GM18909 (cell line): ENCODE data around the gene CCDC61.

ENCODE experiments used
- ATAC-seq: cut with Tn5 transposase; IDR thresholded peaks from one replicate; pipeline ENCODE4 v1.9.1; 2021; ENCODE audit warnings: mild to moderate bottlenecking; ENCODE audit not compliant: unreplicated experiment, poor library complexity

Gene CCDC61

GRCh38 chr19:46035986-46036743, 40.9 kb downstream of the CCDC61 start:
- no peak for ATAC-seq

GRCh38 chr19:46036744-46037128, 41.5 kb downstream of the CCDC61 start:
- ATAC-seq, result no peak

DNA sequence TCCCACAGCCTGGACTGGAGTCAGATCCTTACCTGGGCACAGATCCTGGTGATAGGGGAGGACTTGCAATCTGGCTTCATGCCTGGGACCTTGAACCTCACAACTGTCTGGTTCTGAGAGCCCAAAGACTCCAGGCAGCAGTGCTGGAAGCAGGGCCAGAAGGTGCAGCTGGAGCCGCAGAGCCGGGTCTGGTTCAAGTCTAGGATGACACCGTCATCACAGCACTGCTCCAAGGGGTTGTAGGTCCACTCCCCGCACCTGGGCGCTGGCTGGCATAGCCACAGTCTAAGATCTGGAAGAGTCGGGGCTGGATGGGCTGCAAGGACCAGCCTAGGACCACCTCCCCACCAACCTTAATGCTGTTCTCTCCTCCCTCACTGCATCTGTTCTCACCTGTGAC, 44.9 kb downstream of the CCDC61 start:
- ATAC-seq, result no peak

DNA sequence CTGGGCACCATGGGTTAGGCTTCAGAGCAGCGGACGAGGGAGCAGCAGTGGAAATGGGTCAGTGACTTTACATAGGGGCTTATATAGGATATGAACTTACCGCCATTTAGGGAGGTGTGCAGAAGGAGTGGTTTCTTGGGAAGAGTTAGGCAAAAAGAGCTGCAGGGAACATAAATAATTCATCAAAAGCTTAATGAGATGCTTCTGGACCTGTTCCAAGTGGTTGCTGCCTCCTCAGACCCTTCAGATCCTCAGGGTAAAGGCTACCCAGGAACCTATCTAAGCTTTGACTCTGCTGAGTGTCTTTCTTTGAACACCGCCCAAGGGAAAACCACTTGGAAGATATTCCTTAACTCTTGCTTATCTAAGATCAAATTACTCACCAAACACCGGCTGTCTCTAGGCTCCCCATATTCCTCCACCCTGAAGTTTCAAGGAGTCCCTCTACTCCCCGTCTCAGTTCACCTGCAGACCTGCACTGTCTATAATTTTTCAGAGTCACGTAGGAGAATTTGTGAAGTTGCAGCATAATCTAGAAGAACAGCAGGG, 45.8 kb downstream of the CCDC61 start, which contains the start of gene IGFL4:
Gene IGFL4 (minus strand): TSS at position 51 of the 549 bp plus-strand sequence. CDS start 40 bp downstream, at position 11.
- ATAC-seq, result no peak

GRCh38 chr19:46042252-46042883, 47.1 kb downstream of the CCDC61 start:
- ATAC-seq, result no peak

DNA sequence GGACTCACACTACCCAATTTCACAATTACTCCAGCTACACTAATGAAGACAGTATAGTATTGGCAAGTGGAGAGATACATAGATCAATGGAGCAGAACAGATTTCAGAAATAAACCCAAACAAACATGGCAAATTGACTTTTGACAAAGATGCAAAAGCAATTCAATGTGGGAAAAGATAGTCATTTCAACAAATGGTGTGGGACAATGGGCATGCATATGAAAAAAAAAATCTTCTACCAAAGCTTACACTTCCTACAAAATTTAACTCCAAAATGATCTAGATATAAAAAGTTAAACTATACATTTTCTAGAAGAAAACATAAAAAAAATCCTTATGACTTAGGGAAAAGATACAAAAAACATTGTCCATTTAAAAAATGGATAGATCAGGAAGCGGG, 48.3 kb downstream of the CCDC61 start:
- no peak for ATAC-seq

DNA sequence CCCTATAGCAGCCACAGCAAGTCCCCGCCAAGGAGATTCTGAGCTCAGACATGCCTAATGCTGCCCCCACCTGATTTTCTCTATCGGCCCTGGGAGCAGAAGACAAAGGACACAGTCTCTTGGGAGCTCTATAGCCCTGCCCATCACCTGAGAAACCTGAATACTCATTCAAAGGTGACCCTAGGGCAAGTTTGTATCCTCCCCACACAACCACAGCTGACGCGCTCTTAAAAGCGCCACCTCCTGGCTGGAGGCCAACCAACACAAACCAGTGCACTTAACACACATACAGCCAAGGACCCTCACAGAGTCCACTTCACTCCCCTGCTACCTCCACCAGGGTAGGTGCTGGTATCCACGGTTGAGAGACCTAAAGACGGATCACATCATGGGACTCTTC, 54.3 kb downstream of the CCDC61 start:
- ATAC-seq, result no peak

GRCh38 chr19:46052896-46053295, 57.6 kb downstream of the CCDC61 start:
- no peak for ATAC-seq

DNA sequence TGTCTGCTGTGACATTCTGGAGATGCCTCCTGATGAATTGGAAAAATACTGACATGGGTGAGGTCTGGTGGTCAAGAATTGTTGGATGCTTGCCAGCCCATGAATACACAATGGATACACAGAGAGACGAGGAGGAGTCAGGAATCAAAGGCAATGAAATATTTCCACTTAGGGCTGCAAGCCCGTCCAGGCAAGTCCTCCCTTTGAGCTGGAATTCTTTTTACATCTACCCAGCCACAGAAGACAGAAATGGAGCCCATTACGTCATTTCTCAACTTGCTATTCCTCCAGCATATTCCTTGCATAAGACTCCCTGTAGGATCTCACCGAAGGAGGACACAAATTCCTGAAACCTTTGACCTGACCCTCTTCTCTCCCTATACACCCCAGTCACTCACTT, 61.3 kb downstream of the CCDC61 start:
- no peak for ATAC-seq

DNA sequence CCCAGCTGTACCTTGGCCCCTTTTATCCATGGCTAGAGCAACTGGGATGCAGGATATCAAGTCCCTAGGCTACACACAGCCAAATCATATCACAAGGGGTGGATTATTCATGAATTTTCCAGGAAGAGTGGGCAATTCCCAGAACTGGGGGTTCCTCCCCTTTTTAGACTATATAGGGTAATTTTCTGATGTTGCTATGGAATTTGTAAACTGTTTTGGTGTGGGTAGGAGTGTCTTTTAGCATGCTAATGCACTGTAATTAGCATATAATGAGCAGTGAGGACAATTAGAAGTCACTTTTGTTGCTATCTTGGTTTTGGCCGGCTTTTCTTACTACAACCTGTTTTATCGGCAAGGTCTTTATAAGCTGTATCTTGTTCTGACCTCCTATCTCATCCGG, 63.5 kb downstream of the CCDC61 start:
- no peak for ATAC-seq

- ATAC-seq, result no peak
Measured at GRCh38 chr19:46060012-46060411, 64.7 kb downstream of the CCDC61 start.

- ATAC-seq, result no peak
Measured at GRCh38 chr19:46063201-46063600, 67.9 kb downstream of the CCDC61 start.

DNA sequence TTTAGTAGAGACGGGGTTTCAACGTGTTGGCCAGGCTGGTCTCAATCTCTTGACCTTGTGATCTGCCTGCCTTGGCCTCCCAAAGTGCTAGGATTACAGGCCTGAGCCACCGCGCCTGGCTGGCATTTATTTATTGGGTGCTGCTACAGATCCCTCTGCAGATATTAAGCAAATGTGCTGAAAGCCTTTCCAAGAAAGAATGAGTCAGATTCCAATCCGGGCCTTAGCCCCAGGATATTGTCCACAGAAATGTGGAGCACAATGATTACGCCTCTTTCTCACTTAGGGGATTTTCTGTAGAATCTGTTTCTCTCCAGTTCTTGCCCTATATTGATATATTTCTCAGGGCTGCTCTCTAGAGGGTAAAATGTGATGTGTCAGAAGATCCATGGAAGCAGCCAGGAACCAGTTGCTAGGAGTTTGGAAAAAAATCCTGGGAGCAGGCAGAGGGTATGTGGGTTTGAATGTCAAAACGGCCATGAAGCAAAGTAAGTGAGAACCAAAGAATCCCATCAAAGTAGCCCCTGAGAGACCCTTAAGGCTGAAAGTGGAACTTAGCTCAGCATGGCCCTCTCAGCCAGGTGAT, 70.3 kb downstream of the CCDC61 start:
- ATAC-seq, result no peak

GRCh38 chr19:46066471-46066870, 71.2 kb downstream of the CCDC61 start:
- no peak for ATAC-seq

GRCh38 chr19:46067691-46068090, 72.4 kb downstream of the CCDC61 start:
- no peak for ATAC-seq
